Measurements from ENCODE around the gene MRAS. TPM values are rescaled to one million over a fixed set of nuclear protein-coding genes. Genes with fewer than 3 reads are reported as not detected.

Gene MRAS
- total RNA-seq, 1 donor from 2014 or later, result 41.5 TPM

GRCh38 chr3:138349926-138350665 is 1.7 kb downstream of the MRAS start:
- no peak for DNase-seq
- TF ChIP-seq CTCF (IDR thresholded peaks at IDR 0.05; ENCODE audit: partially characterized antibody, unreplicated experiment), result no peak
- H3K36me3 Mint-ChIP-seq (ENCODE audit: unreplicated experiment), result no peaks in the 10 kb centered on the region
- peaks cover 12% of the 10 kb centered on the region for H3K9me3 Mint-ChIP-seq (ENCODE audit: unreplicated experiment)
- H3K4me3 Mint-ChIP-seq (ENCODE audit: unreplicated experiment), result peak overlapping the region; percentile 93
- peaks cover 15% of the 10 kb centered on the region for H3K27me3 Mint-ChIP-seq (ENCODE audit: unreplicated experiment)
- H3K4me1 Mint-ChIP-seq (ENCODE audit: low read depth, unreplicated experiment), result peaks cover 3% of the 10 kb centered on the region
- H3K27ac Mint-ChIP-seq (ENCODE audit: unreplicated experiment), result no peak overlapping the region

GRCh38 chr3:138351151-138351550 is 2.8 kb downstream of the MRAS start:
- H3K27me3 Mint-ChIP-seq (ENCODE audit: unreplicated experiment), result peaks cover 15% of the 10 kb centered on the region
- no peaks in the 10 kb centered on the region for H3K36me3 Mint-ChIP-seq (ENCODE audit: unreplicated experiment)
- no peak for DNase-seq
- peaks cover 12% of the 10 kb centered on the region for H3K9me3 Mint-ChIP-seq (ENCODE audit: unreplicated experiment)
- no peak overlapping the region for H3K4me3 Mint-ChIP-seq (ENCODE audit: unreplicated experiment)
- no peak overlapping the region for H3K27ac Mint-ChIP-seq (ENCODE audit: unreplicated experiment)
- H3K4me1 Mint-ChIP-seq (ENCODE audit: low read depth, unreplicated experiment), result peaks cover 3% of the 10 kb centered on the region
- TF ChIP-seq CTCF (IDR thresholded peaks at IDR 0.05; ENCODE audit: partially characterized antibody, unreplicated experiment), result no peak

- Mint-ChIP-seq H3K27me3 (ENCODE audit: unreplicated experiment) (peaks cover 15% of the 10 kb centered on the region), H3K36me3 (ENCODE audit: unreplicated experiment) (no peaks in the 10 kb centered on the region), H3K9me3 (ENCODE audit: unreplicated experiment) (peaks cover 13% of the 10 kb centered on the region), H3K4me3 (ENCODE audit: unreplicated experiment) (no peak overlapping the region), H3K4me1 (ENCODE audit: low read depth, unreplicated experiment) (peaks cover 3% of the 10 kb centered on the region), H3K27ac (ENCODE audit: unreplicated experiment) (no peak overlapping the region)
- TF ChIP-seq CTCF (IDR thresholded peaks at IDR 0.05; ENCODE audit: partially characterized antibody, unreplicated experiment), result no peak
- no peak for DNase-seq
Measured at GRCh38 chr3:138351916-138352550, 3.7 kb downstream of the MRAS start.

GRCh38 chr3:138354376-138354775 is 6.0 kb downstream of the MRAS start:
- Mint-ChIP-seq H3K27me3 (ENCODE audit: unreplicated experiment) (peaks cover 3% of the 10 kb centered on the region), H3K27ac (ENCODE audit: unreplicated experiment) (no peak overlapping the region), H3K36me3 (ENCODE audit: unreplicated experiment) (no peaks in the 10 kb centered on the region), H3K9me3 (ENCODE audit: unreplicated experiment) (peaks cover 6% of the 10 kb centered on the region), H3K4me3 (ENCODE audit: unreplicated experiment) (no peak overlapping the region), H3K4me1 (ENCODE audit: low read depth, unreplicated experiment) (peaks cover 2% of the 10 kb centered on the region)
- DNase-seq, result no peak
- TF ChIP-seq CTCF (IDR thresholded peaks at IDR 0.05; ENCODE audit: partially characterized antibody, unreplicated experiment), result no peak

GRCh38 chr3:138355071-138355470 is 6.7 kb downstream of the MRAS start:
- no peak for DNase-seq
- Mint-ChIP-seq H3K27ac (ENCODE audit: unreplicated experiment) (no peak overlapping the region), H3K9me3 (ENCODE audit: unreplicated experiment) (peaks cover 6% of the 10 kb centered on the region), H3K36me3 (ENCODE audit: unreplicated experiment) (no peaks in the 10 kb centered on the region), H3K4me3 (ENCODE audit: unreplicated experiment) (no peak overlapping the region), H3K27me3 (ENCODE audit: unreplicated experiment) (no peaks in the 10 kb centered on the region), H3K4me1 (ENCODE audit: low read depth, unreplicated experiment) (no peaks in the 10 kb centered on the region)
- TF ChIP-seq CTCF (IDR thresholded peaks at IDR 0.05; ENCODE audit: partially characterized antibody, unreplicated experiment), result no peak

Measured in glutamatergic neuron (in vitro differentiated cells).